Gastroesophageal sphincter (tissue), 4 donors: ENCODE results near the gene TEN1. TPM values are rescaled to one million over a fixed set of nuclear protein-coding genes. Genes with fewer than 3 reads are reported as not detected.

Source experiments
- ATAC-seq: fragments of 150-250 bp; one replicate; pipeline ENCODE4 v1.9.1; 2016; ENCODE audit warnings: mild to moderate bottlenecking, moderate library complexity
- H3K27ac ChIP-seq, 4 donors: fragments of 200-600 bp; sonication (generic) in 3 of 4; 1 replicate in 3 of 4; 2 replicates in 1 of 4; pipeline ENCODE4 v1.5.1; 2016 to 2019
- H3K27me3 ChIP-seq: fragments of 200-600 bp; sonication (generic); one replicate; pipeline ENCODE4 v1.5.1; 2019
- H3K36me3 ChIP-seq, 2 donors: fragments of 200-600 bp; sonication (generic); one replicate each; pipeline ENCODE4 v1.5.1; 2019; ENCODE audit warnings: control low read depth in 1 of 2
- H3K4me1 ChIP-seq, 3 donors: fragments of 200-600 bp; sonication (generic); 1 replicate in 2 of 3; 2 replicates in 1 of 3; pipeline ENCODE4 v1.5.1; 2016 to 2019; ENCODE audit warnings: control low read depth in 2 of 3
- H3K4me3 ChIP-seq, 2 donors: fragments of 200-600 bp; sonication (generic); one replicate each; pipeline ENCODE4 v1.5.1; 2019; ENCODE audit warnings: mild to moderate bottlenecking in 1 of 2, moderate library complexity in 1 of 2
- H3K9me3 ChIP-seq, 3 donors: fragments of 200-600 bp; sonication (generic); one replicate each; pipeline ENCODE4 v1.5.1; 2017 to 2019; ENCODE audit warnings: control low read depth in 2 of 3
- CTCF ChIP-seq, 4 experiments: fragments of 200-600 bp in 2 of 4; fragments of 450-650 bp in 2 of 4; sonication (generic) in 1 of 4; IDR thresholded peaks; one replicate each; pipeline ENCODE4 v1.5.1; 2017 to 2019; ENCODE audit warnings: antibody characterized with exemption in 4 of 4, mild to moderate bottlenecking in 2 of 4, moderate library complexity in 2 of 4
- EP300 ChIP-seq: sonication (generic); formaldehyde crosslinking; IDR thresholded peaks from one replicate; pipeline ENCODE4 v1.6.1; 2017; ENCODE audit warnings: antibody characterized with exemption, mild to moderate bottlenecking
- POLR2A ChIP-seq, 2 donors: fragments of 450-650 bp; IDR thresholded peaks; one replicate each; pipeline ENCODE4 v1.6.1; 2017; ENCODE audit warnings: antibody characterized with exemption in 2 of 2, mild to moderate bottlenecking in 2 of 2, moderate library complexity in 1 of 2
- POLR2AphosphoS5 ChIP-seq: sonication (generic); formaldehyde crosslinking; IDR thresholded peaks from one replicate; pipeline ENCODE4 v1.6.1; 2017; ENCODE audit warnings: antibody characterized with exemption
- WGBS, 2 donors: methylation state at CpG; one replicate each; pipeline ENCODE4 v1.1.5; 2018; ENCODE audit warnings: low coverage in 1 of 2; 5-methylcytosine and 5-hydroxymethylcytosine counted together
- total RNA-seq, 4 donors: library from RNA; depleted of rRNA; stranded (reverse); fragments of >200 nt; gene quantifications; one replicate each; pipeline ENCODE4 v1.1.0, GENCODE V29; 2016

TEN1 gene
- total RNA-seq, 4 donors from 2014 or later = 6.7 to 12.8 (median 7.9) TPM

- no peaks in the 10 kb centered on the region for H3K36me3 ChIP-seq
- TF ChIP-seq CTCF (IDR thresholded peaks at IDR 0.05) = no peak
- TF ChIP-seq POLR2AphosphoS5 = no peak
- TF ChIP-seq EP300 = no peak
- no peak for TF ChIP-seq POLR2A (IDR thresholded peaks at IDR 0.05)
- no peak for ATAC-seq
- H3K27me3 ChIP-seq = peaks cover 23% of the 10 kb centered on the region
- no CpG with 5 or more reads among the region's 11 CpGs for WGBS, 2 donors
- H3K4me1 ChIP-seq = peaks cover 0 to 7% (median 0%) of the 10 kb centered on the region in 3 donors
- H3K27ac ChIP-seq = no peak overlapping the region
- H3K4me3 ChIP-seq = no peak overlapping the region
- no peaks in the 10 kb centered on the region for H3K9me3 ChIP-seq
Measured at GRCh38 chr17:76018340-76018680, 39.3 kb downstream of the TEN1 start.

GRCh38 chr17:76018801-76019200 is 39.8 kb downstream of the TEN1 start:
- H3K4me1 ChIP-seq = peaks cover 0 to 7% (median 0%) of the 10 kb centered on the region in 3 donors
- 63 to 84% methylated on average over 3 to 6 of the region's 13 CpGs for WGBS, 2 donors
- H3K27ac ChIP-seq = no peak overlapping the region
- no peak for ATAC-seq
- H3K9me3 ChIP-seq = no peaks in the 10 kb centered on the region
- peaks cover 23% of the 10 kb centered on the region for H3K27me3 ChIP-seq
- H3K4me3 ChIP-seq = no peak overlapping the region
- no peak for TF ChIP-seq POLR2A (IDR thresholded peaks at IDR 0.05)
- no peak for TF ChIP-seq POLR2AphosphoS5
- no peak for TF ChIP-seq EP300
- no peak for TF ChIP-seq CTCF (IDR thresholded peaks at IDR 0.05)
- no peaks in the 10 kb centered on the region for H3K36me3 ChIP-seq

DNA sequence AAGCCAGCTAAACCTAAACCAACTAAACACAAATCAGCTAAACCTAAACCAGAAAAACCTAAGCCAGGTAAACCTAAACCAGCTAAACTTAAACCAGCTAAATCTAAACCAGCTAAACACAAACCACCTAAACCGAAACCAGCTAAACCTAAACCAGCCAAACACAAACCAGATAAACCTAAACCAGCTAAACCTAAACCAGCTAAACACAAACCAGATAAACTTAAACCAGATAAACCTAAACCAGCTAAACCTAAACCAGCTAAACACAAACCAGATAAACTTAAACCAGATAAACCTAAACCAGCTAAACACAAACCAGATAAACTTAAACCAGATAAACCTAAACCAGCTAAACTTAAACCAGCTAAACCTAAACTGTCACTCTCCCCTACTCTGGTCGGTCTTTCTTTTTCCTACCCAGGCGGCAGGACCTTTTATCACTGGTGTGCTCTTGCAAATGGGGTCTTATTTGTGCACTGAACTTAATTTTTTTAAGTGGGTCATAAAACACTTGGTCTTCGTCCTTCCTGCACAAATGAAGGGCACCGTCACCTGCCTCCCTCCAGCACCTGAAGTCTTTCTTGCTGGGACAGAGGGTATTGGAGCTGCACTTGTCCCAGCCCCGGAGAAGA is 40.9 kb downstream of the TEN1 start:
- no peaks in the 10 kb centered on the region for H3K4me1 ChIP-seq
- TF ChIP-seq POLR2AphosphoS5 = no peak
- TF ChIP-seq CTCF (IDR thresholded peaks at IDR 0.05) = no peak
- TF ChIP-seq POLR2A (IDR thresholded peaks at IDR 0.05) = no peak
- no peak for TF ChIP-seq EP300
- 82 to 87% methylated on average over 4 to 6 of the region's 6 CpGs for WGBS, 2 donors
- no peaks in the 10 kb centered on the region for H3K9me3 ChIP-seq
- H3K27ac ChIP-seq = no peak overlapping the region
- no peaks in the 10 kb centered on the region for H3K36me3 ChIP-seq
- no peak for ATAC-seq
- peaks cover 22% of the 10 kb centered on the region for H3K27me3 ChIP-seq
- no peak overlapping the region for H3K4me3 ChIP-seq

DNA sequence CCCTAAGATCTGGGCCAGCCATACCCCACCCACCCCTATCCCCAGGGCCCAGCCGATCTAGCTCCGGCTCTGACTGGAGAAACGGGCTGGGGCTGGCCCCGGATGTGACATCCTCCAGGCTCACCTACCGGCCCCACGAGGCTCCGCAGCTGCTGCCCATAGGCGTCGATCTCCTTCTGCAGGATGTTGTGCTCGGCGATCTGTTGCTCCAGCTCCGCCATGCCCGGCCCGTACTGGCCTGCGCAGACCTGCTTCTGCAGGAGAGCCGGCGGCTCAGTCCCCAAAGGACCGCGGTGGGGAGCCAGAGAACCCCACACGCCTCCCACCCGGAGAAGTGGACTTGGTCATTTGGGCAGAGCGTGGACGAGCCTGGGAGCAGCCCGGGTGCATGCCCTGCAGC is 43.2 kb downstream of the TEN1 start:
- Histone ChIP-seq H3K27ac (no peak overlapping the region), H3K27me3 (peaks cover 16% of the 10 kb centered on the region), H3K9me3 (no peaks in the 10 kb centered on the region), H3K4me3 (no peak overlapping the region), H3K4me1 (no peaks in the 10 kb centered on the region), H3K36me3 (no peaks in the 10 kb centered on the region)
- no CpG with 5 or more reads among the region's 24 CpGs for WGBS, 2 donors
- no peak for TF ChIP-seq POLR2AphosphoS5
- no peak for TF ChIP-seq POLR2A (IDR thresholded peaks at IDR 0.05)
- TF ChIP-seq CTCF (IDR thresholded peaks at IDR 0.05) = no peak
- no peak for TF ChIP-seq EP300
- ATAC-seq = no peak
